HG03342 (cell line): ENCODE data around the gene TOR2A.
A peak's percentile ranks its signal among the peaks of the same experiment; 100 is the strongest.
"Not testable (repeated sequence)": the region's sequence is repeated elsewhere in the genome, so short reads cannot be mapped to it uniquely, and the experiment has no call there.

Experiments
- ATAC-seq: cut with Tn5 transposase; IDR thresholded peaks from one replicate; pipeline ENCODE4 v1.9.1; 2021; ENCODE audit warnings: mild to moderate bottlenecking, moderate library complexity; ENCODE audit not compliant: unreplicated experiment

Gene TOR2A

GRCh38 chr9:127734747-127735529 is at the start of gene TOR2A:
TSS of gene TOR2A (minus strand) at chr9:127735294. CDS start at chr9:127735270, 24 bp downstream.
- ATAC-seq: peak; percentile 87

- no peak for ATAC-seq
These were observed 48.3 kb upstream of the TOR2A start for GRCh38 chr9:127783111-127784008.

DNA sequence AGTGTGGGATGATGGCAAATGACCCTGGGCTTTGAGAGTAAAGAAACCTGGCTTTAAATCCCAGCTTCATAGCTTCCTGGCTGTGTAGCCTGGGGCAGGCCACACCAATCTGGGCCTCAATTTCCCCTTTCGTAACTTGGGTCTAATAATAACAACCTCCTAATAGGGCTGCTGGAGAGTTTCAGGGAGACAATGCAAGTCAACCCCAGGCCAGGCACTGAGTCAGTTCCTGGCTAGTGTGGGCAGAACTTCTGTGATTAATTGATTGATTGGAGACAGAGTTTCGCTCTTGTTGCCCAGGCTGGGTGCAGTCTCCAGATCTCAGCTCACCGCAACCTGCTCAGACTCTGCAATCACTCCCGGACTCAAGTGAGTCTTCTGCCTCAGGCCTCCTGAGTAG is 46.7 kb upstream of the TOR2A start:
- no peak for ATAC-seq

GRCh38 chr9:127780909-127781308 is 45.8 kb upstream of the TOR2A start:
- not testable (repeated sequence) for ATAC-seq

DNA sequence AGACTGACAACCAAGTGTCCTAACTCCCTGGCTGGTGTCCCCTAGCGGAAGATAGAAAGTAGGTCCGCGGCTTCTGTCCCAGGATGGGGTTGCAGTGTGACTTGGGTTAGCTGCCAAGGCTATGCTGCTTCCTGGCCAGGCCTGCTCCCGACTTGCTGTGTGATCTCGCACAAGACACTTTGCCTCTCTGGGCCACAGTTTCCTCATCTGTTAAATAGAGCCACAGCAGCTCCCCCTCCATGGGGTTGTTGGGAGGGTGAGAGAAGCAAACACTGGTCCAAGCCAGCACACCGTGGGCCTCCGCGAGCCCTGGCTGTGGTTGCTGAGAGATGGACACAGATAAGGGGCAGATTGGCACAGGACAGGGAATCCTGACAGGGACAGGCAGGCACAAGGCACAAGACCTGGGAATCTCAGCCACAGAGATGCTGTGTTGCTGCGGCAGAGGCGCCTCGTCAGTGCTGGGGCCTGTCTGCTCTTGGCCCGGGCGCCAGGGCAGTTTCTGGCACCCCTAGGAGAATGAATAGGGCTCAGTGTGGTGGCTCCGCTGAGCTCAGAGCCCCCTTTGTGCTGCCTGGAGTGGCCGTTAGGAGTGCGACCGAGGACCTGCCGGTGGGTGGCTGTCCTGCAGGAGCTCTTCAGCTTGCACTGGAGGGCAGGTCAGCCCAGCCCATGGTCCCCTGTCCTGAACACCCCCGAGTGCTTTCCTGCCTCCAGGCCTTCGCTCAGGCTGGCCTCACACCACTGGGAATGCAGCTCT is 45.2 kb upstream of the TOR2A start:
- no peak for ATAC-seq

DNA sequence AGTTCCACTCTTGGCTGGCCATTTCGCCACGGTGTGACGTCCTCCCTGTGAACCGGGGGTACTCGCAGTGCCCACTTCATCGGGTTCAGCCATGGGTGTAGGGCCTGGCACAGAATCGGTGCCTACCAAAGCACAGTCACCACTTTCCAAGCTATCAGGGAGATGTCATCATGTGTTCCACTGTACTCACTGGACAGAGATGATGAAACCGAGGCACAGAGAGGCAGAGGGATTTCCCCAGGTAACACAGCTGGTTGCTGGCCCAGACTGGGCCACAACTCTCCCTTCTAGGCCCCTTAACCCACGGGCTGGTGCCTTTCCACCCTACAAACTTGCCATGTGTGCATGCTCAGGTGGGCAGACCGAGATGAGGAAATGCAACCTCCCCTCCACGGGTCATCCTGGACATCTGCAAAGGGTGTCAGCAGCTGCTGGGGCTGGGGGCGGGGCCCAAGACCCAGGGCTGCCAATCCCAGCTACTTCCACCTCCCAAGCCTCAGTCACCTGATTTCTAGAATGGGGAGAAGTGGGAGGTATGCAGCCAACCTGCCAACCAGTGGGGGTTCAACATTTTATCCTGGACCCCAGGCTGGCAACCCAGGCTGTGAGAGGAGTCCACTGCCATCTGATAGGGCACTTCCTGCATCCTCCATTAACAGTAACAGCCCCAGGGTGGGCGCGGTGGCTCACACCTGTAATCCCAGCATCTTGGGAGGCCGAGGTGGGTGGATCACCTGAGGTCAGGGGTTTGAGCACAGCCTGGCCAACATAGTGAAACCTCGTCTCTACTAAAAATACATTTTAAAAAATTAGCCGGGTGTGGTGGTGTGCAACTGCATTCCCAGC is 44.3 kb upstream of the TOR2A start:
- ATAC-seq: no peak

DNA sequence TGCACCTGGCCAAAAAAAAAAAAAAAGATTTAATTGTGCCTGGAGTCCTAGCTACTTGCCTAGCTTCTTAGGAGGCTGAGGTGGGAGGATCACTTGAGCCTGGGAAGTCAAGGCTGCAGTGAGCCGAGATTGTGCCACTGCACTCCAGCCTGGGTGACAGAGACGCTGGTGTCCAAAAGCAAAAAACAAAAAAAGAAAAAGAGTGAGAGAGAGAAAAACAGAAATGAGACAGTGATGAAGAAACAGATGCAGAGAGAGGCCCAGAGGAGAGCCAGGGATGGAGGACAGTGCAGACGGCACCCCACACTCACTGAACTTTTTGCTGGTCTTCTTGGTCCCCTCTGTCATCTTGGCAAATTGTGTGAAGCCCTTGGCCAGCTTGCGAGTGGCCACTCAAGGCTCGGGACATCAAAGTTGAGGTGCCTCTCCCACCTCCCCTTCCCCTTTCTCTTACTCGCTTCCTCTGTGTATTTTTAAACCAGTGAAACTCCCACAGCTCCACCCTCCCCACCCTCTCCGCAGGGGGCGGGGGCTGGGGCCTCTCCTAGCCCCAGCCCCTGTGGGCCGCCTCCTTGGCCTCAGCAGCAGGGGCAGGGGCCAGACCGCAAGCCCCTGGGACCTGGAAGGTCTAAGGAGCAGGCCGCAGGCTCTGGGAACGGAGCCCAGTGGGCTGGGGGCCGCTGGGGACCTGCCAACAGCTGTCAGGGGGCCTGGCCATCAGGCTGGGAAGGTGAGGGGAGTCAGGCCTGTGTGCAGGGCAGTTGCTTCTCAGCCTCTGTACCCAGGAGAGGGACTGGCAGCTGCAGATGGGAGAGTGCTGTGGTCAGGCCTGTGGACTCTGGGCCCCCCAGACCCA is 43.4 kb upstream of the TOR2A start, which contains the start of gene SH2D3C:
Gene SH2D3C, minus strand, starts transcription at position 387 of the 856 bp plus-strand sequence. Its CDS starts 39 bp downstream, at position 348.
- ATAC-seq: no peak

GRCh38 chr9:127777368-127777980 is 42.4 kb upstream of the TOR2A start:
- no peak for ATAC-seq

DNA sequence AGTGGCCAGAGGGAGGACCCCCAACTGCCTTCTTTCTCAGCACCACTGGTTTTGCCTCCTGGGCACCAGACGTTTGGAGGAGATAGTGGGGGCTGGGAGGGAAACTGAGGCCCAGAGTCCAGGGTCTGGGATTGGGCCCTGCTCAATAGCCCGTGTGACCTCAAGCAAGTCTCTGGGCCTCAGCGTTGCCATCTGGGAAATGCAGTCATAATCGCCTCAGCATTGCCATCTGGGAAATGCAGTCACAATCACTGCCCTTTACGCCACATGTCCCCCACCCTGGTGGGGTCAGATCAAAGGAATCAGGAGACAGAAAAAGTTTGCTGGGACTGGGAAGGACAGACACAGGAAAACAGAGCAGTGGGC is 41.8 kb upstream of the TOR2A start:
- no peak for ATAC-seq

DNA sequence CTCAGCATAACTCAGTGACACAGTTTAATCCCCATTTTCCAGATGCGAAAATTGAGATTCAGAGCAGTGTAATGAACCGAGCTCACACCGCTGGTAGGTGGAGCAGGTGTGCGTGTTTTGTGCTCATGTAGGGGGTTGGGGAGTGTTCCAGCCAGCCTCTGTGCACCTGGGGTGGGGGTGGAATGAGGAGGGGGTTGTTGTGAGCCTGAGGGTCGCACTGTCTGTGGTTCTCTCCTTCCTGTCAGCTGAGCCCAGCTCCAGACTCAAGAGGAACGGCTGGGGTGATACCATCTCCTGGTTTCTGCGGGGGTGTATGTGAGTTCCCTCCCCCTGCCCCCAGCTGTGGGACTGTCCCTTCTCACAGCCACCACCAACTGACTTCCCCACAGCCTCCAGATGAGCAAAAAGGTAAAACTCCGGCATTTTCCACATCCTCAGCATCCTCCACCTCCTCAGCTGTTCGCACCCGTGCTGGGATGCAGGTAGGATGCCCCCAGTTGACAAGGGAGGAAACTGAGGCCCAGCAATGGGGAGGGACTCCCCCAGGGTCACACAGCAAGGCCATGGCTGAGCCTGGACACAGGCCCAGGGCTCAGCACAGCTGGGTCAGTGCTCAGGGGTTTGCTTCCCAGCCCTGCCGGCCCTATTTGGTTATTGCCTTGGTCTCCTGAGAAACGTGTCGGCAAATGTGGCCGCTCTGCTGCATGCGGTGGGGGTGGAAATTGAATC is 41.3 kb upstream of the TOR2A start:
- ATAC-seq: no peak

- ATAC-seq: no peak
These were observed 38.9 kb upstream of the TOR2A start for GRCh38 chr9:127773981-127774380.

GRCh38 chr9:127773272-127773671 is 38.2 kb upstream of the TOR2A start:
- ATAC-seq: no peak

GRCh38 chr9:127772603-127773002 is 37.5 kb upstream of the TOR2A start:
- ATAC-seq: no peak

GRCh38 chr9:127771570-127772189 is 36.6 kb upstream of the TOR2A start:
- no peak for ATAC-seq

DNA sequence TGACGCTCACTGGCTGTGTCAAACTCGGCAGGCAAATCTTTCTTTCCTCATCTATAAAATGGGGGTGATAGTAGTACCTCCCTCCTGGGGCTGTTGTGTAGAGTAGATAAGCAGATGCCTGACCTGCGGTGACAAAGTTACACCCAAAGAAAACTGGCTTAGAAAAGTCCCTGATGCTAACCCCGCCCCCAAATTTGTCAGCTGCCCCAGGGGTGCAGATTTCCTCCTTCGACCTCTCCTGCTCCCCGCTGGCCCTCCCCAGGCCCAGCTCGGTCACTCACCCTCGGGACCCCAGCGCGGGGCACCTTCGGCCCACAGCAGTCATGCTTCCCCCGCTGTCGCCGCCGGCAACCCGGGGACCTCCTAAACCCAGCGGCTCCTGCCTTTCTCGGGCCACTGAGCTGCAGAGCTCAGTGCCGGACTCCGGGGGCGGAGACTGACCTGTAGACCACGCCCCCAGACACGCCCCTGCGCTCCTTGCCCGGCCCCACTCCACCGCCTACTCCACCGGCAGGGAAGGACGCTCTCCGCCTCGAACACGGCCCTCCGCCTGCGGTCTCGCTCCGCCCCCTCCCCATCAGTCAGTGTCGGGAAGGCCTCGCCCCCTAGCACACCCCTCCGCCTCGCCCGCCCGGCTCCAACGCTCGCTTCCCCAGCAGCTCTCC is 35.9 kb upstream of the TOR2A start:
- ATAC-seq: peak; percentile 90

DNA sequence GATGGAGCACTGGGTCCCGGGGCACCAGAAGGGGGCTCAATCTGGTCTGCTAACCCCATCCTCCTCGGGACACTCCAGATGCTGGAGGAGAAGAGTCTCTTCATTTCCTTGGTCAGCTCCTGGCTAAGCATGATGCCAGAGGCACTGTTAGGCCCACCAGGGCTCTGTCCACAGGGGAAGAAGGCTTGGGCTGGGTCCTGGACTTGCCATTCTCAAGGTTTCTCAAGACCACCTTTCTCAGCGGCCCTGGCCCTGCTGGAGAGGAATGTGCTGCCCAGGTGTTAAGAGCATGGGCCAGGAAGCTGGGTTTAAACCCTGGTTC is 35.5 kb upstream of the TOR2A start:
- ATAC-seq: no peak

GRCh38 chr9:127769929-127770582 is 35.0 kb upstream of the TOR2A start:
- no peak for ATAC-seq
